ENCODE measurements around the gene PACSIN1. TPM values are rescaled to one million over a fixed set of nuclear protein-coding genes. Genes with fewer than 3 reads are reported as not detected.

The PACSIN1 gene
- total RNA-seq, 1 donor from 2014 or later, result 0.08 TPM

DNA sequence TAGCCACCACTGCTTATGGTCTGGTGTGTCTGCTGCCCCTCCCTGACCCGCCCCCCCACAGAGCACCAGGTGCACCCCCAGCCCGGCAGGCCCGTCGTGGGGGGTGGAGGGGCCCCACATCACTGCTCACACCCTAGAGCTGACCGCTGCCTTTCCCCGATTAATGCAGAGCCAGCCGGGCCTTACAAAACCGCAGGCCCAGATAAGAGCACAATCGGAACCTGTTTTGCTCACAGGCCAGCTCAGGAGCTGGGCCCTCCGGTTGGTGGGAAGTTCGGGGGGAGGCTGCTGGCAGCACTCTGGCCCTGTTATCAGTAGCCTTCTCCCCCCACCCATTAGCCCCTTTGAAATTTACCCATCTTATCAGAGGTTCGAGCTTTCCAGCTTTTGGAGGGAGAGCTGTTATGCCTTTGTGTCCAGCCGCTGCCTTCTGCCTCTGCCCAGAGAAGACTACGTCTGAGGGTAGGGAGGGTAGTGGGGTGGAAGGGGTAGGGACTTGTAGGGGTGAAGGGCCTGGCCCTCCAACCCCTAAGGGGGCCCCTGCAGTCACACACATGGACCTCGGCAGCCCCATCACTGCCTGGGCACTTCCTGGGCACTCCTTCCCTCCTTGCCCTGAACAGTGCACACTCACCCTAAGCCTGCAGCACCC lies 97.1 kb downstream of the PACSIN1 start:
- H3K4me3 Mint-ChIP-seq (ENCODE audit: unreplicated experiment), result no peak overlapping the region
- no peaks in the 10 kb centered on the region for H3K36me3 Mint-ChIP-seq (ENCODE audit: low read depth, unreplicated experiment)
- H3K27me3 Mint-ChIP-seq (ENCODE audit: unreplicated experiment), result peaks cover 4% of the 10 kb centered on the region
- no peak overlapping the region for H3K27ac Mint-ChIP-seq (ENCODE audit: unreplicated experiment)
- no peak for DNase-seq (ENCODE audit: low spot score)
- TF ChIP-seq, protein P1, sequence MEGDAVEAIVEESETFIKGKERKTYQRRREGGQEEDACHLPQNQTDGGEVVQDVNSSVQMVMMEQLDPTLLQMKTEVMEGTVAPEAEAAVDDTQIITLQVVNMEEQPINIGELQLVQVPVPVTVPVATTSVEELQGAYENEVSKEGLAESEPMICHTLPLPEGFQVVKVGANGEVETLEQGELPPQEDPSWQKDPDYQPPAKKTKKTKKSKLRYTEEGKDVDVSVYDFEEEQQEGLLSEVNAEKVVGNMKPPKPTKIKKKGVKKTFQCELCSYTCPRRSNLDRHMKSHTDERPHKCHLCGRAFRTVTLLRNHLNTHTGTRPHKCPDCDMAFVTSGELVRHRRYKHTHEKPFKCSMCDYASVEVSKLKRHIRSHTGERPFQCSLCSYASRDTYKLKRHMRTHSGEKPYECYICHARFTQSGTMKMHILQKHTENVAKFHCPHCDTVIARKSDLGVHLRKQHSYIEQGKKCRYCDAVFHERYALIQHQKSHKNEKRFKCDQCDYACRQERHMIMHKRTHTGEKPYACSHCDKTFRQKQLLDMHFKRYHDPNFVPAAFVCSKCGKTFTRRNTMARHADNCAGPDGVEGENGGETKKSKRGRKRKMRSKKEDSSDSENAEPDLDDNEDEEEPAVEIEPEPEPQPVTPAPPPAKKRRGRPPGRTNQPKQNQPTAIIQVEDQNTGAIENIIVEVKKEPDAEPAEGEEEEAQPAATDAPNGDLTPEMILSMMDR (IDR thresholded peaks at IDR 0.05; ENCODE audit: unreplicated experiment), result no peak
- H3K9me3 Mint-ChIP-seq (ENCODE audit: unreplicated experiment), result no peaks in the 10 kb centered on the region
- H3K4me1 Mint-ChIP-seq (ENCODE audit: unreplicated experiment), result peaks cover under 1% of the 10 kb centered on the region

DNA sequence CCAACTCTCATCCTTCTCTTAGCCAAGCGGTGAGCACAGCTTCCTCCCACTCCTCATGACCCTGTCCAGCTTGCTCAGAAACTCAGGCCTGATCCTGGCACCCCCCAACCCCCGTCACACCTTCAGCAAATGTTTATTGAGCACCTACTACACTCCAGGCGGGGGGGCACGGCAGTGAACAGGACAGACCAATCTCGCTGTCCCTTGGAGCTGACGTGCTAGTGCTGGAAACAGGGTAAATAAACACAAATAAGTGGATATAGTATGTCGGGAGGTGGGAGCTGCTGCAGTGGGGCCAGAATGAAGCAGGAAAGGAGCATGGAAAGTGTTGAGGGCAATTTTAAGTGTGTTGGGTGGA lies 97.6 kb downstream of the PACSIN1 start:
- TF ChIP-seq, protein P1 (IDR thresholded peaks at IDR 0.05; ENCODE audit: unreplicated experiment), result no peak
- H3K27ac Mint-ChIP-seq (ENCODE audit: unreplicated experiment), result peak overlapping the region; percentile 75

DNA sequence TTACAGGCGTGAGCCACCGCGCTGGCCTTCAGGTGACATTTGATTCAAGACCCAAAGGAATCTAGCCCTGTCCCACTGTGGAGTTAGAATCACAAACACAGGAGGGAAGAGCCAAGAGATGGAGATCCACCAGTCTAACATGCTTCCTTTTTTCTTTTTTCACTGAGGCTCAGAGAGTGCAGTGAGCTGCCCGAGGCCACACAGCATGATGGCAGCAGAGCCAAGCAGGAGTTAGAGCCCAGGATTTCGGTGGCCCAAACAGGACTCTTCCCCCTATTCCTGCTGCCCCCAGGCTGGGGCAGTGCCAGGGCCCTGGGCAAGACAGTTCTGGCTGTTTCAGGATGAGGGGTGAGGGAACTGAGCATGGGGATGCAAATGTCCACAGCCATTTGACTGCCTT lies 98.3 kb downstream of the PACSIN1 start:
- peaks cover 4% of the 10 kb centered on the region for H3K27me3 Mint-ChIP-seq (ENCODE audit: unreplicated experiment)
- H3K27ac Mint-ChIP-seq (ENCODE audit: unreplicated experiment), result no peak overlapping the region
- no peaks in the 10 kb centered on the region for H3K36me3 Mint-ChIP-seq (ENCODE audit: low read depth, unreplicated experiment)
- H3K4me3 Mint-ChIP-seq (ENCODE audit: unreplicated experiment), result no peak overlapping the region
- TF ChIP-seq, protein P1 (IDR thresholded peaks at IDR 0.05; ENCODE audit: unreplicated experiment), result no peak
- DNase-seq (ENCODE audit: low spot score), result no peak
- H3K9me3 Mint-ChIP-seq (ENCODE audit: unreplicated experiment), result no peaks in the 10 kb centered on the region
- H3K4me1 Mint-ChIP-seq (ENCODE audit: unreplicated experiment), result peaks cover 7% of the 10 kb centered on the region

More for the DNA sequence above, 97.6 kb downstream of the PACSIN1 start:
- no peak for DNase-seq (ENCODE audit: low spot score)
- H3K9me3 Mint-ChIP-seq (ENCODE audit: unreplicated experiment), result no peaks in the 10 kb centered on the region
- peaks cover 4% of the 10 kb centered on the region for H3K4me1 Mint-ChIP-seq (ENCODE audit: unreplicated experiment)
- no peak overlapping the region for H3K4me3 Mint-ChIP-seq (ENCODE audit: unreplicated experiment)
- no peaks in the 10 kb centered on the region for H3K36me3 Mint-ChIP-seq (ENCODE audit: low read depth, unreplicated experiment)
- peaks cover 4% of the 10 kb centered on the region for H3K27me3 Mint-ChIP-seq (ENCODE audit: unreplicated experiment)

DNA sequence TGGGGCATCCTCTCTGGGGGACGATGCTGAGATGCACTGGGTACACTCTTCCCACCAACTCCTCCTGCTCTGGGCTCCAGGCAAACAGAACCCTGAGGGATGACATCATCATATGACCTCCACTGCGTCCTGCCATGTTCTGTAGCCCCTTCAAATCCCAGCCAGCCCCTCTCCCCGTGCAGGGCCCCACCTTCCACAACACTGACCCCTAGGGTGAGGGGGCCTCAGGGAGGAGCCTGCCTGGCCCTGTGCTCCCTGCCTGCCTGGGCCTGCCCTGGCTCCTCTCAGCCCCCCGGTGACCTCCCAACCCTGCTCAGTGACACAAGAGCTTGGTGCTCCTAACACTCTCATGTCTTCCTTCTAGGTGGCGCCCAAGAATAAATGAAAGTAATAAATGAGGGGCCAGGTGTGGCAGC lies 99.9 kb downstream of the PACSIN1 start:
- Mint-ChIP-seq H3K4me1 (ENCODE audit: unreplicated experiment) (peaks cover 7% of the 10 kb centered on the region), H3K27ac (ENCODE audit: unreplicated experiment) (no peak overlapping the region), H3K9me3 (ENCODE audit: unreplicated experiment) (no peaks in the 10 kb centered on the region), H3K36me3 (ENCODE audit: low read depth, unreplicated experiment) (no peaks in the 10 kb centered on the region), H3K27me3 (ENCODE audit: unreplicated experiment) (peaks cover 4% of the 10 kb centered on the region), H3K4me3 (ENCODE audit: unreplicated experiment) (no peak overlapping the region)
- TF ChIP-seq, protein P1 (IDR thresholded peaks at IDR 0.05; ENCODE audit: unreplicated experiment), result no peak
- DNase-seq (ENCODE audit: low spot score), result no peak

DNA sequence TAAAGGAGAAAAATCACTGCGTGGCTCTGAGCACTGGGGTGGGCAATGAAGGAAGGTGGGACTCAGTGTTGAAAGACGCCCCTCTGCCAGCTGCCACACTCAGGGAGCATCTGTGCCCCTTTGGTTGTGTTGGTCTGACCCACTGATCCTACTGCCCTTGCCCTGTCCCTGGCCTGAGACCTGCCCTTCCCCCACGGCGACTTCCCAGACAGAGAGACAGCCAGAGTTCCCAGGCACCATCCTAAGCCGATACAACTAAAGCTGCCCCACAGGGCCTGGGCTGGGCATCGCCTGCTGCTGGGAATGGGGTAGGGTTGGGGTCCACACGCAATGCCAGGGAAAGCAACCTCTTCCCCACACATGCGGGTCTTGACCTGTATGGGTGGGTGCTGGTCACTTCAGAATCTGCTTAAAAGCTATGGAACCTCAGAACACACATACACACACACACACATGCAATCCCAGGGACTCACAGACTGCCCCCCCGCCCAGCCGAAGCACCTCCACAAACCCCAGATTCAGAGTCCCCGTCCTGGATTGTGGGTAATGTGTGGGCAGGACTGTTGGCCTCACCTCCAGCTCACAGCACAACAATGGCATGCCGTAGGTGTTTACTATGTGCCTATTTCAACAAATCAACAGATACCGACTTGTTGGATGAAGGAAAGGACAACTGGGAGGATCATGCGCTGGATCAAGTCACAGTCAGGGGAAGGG lies 101.1 kb downstream of the PACSIN1 start:
- TF ChIP-seq, protein P1 (IDR thresholded peaks at IDR 0.05; ENCODE audit: unreplicated experiment), result no peak
- H3K4me3 Mint-ChIP-seq (ENCODE audit: unreplicated experiment), result no peak overlapping the region
- no peaks in the 10 kb centered on the region for H3K36me3 Mint-ChIP-seq (ENCODE audit: low read depth, unreplicated experiment)
- H3K4me1 Mint-ChIP-seq (ENCODE audit: unreplicated experiment), result peaks cover 7% of the 10 kb centered on the region
- no peak overlapping the region for H3K27ac Mint-ChIP-seq (ENCODE audit: unreplicated experiment)
- H3K27me3 Mint-ChIP-seq (ENCODE audit: unreplicated experiment), result peaks cover 4% of the 10 kb centered on the region
- H3K9me3 Mint-ChIP-seq (ENCODE audit: unreplicated experiment), result no peaks in the 10 kb centered on the region
- DNase-seq (ENCODE audit: low spot score), result no peak
